Esophagus squamous epithelium (tissue), 5 donors: ENCODE data around the gene CTNNA3. TPM values are rescaled to one million over a fixed set of nuclear protein-coding genes. Genes with fewer than 3 reads are reported as not detected.

Experiments used
- DNase-seq: peaks from one replicate; lab custom pipeline; 2025; lab: John Stamatoyannopoulos, UW
- H3K27ac ChIP-seq, 4 donors: fragments of 200-600 bp; sonication (generic); one replicate each; pipeline ENCODE4 v1.5.1; 2016 to 2019; ENCODE audit warnings: mild to moderate bottlenecking in 1 of 4
- H3K27me3 ChIP-seq, 4 donors: fragments of 200-600 bp; sonication (generic); 1 replicate in 3 of 4; 2 replicates in 1 of 4; pipeline versions ENCODE4 v1.5.1 to v1.6.0; 2017 to 2021; ENCODE audit warnings: antibody characterized with exemption in 1 of 4
- H3K36me3 ChIP-seq, 3 donors: fragments of 200-600 bp; sonication (generic); one replicate each; pipeline ENCODE4 v1.5.1; 2016 to 2019
- H3K4me1 ChIP-seq, 3 donors: fragments of 200-600 bp; sonication (generic); one replicate each; pipeline ENCODE4 v1.5.1; 2017 to 2019
- H3K4me3 ChIP-seq, 4 donors: fragments of 200-600 bp; sonication (generic); 1 replicate in 3 of 4; 2 replicates in 1 of 4; pipeline ENCODE4 v1.5.1; 2016 to 2019; ENCODE audit warnings: mild to moderate bottlenecking in 2 of 4, moderate library complexity in 1 of 4
- H3K9me3 ChIP-seq, 3 donors: fragments of 200-600 bp; sonication (generic); one replicate each; pipeline ENCODE4 v1.5.1; 2016 to 2019
- POLR2A ChIP-seq, 4 donors: fragments of 450-650 bp; IDR thresholded peaks; one replicate each; pipeline ENCODE4 v1.6.1; 2017; ENCODE audit warnings: antibody characterized with exemption in 4 of 4, mild to moderate bottlenecking in 4 of 4, moderate library complexity in 3 of 4
- WGBS, 2 donors: methylation state at CpG; one replicate each; pipeline ENCODE4 v1.1.5; 2018; 5-methylcytosine and 5-hydroxymethylcytosine counted together
- intact Hi-C: fragments of 100-400 bp; cut with DNase I; formaldehyde crosslinking; loops from one replicate; pipeline ENCODE4 v1.15.0; 2022
- total RNA-seq, 4 donors: library from RNA; depleted of rRNA; stranded (reverse); fragments of >200 nt; gene quantifications; one replicate each; pipeline ENCODE4 v1.1.0, GENCODE V29; 2016
- TF ChIP-seq, protein P1 (sequence below), 6 experiments: fragments of 450-650 bp in 4 of 6; fragments of 200-600 bp in 2 of 6; sonication (generic) in 2 of 6; IDR thresholded peaks; one replicate each; pipeline ENCODE4 v1.5.1; 2016 to 2019; ENCODE audit warnings: antibody characterized with exemption in 6 of 6, mild to moderate bottlenecking in 4 of 6, moderate library complexity in 4 of 6
- donor health status: DM: yes; HTN: yes; CAD: no.

The CTNNA3 gene
- total RNA-seq, 4 donors from 2014 or later: 0.29 to 1.9 (median 0.61) TPM; not detected in 1

GRCh38 chr10:66780796-66781195 is 915.2 kb downstream of the CTNNA3 start:
- DNase-seq: no peak
- TF ChIP-seq, protein P1, sequence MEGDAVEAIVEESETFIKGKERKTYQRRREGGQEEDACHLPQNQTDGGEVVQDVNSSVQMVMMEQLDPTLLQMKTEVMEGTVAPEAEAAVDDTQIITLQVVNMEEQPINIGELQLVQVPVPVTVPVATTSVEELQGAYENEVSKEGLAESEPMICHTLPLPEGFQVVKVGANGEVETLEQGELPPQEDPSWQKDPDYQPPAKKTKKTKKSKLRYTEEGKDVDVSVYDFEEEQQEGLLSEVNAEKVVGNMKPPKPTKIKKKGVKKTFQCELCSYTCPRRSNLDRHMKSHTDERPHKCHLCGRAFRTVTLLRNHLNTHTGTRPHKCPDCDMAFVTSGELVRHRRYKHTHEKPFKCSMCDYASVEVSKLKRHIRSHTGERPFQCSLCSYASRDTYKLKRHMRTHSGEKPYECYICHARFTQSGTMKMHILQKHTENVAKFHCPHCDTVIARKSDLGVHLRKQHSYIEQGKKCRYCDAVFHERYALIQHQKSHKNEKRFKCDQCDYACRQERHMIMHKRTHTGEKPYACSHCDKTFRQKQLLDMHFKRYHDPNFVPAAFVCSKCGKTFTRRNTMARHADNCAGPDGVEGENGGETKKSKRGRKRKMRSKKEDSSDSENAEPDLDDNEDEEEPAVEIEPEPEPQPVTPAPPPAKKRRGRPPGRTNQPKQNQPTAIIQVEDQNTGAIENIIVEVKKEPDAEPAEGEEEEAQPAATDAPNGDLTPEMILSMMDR (IDR thresholded peaks at IDR 0.05): no peak
- no peak for TF ChIP-seq POLR2A (IDR thresholded peaks at IDR 0.05)
- Histone ChIP-seq H3K27ac (no peak overlapping the region), H3K4me1 (no peaks in the 10 kb centered on the region), H3K27me3 (no peaks in the 10 kb centered on the region), H3K9me3 (no peaks in the 10 kb centered on the region), H3K36me3 (no peaks in the 10 kb centered on the region), H3K4me3 (no peak overlapping the region)
- intact Hi-C loops: no loop called here
- 53 to 65% methylated on average over 3 of the region's 3 CpGs for WGBS, 2 donors

DNA sequence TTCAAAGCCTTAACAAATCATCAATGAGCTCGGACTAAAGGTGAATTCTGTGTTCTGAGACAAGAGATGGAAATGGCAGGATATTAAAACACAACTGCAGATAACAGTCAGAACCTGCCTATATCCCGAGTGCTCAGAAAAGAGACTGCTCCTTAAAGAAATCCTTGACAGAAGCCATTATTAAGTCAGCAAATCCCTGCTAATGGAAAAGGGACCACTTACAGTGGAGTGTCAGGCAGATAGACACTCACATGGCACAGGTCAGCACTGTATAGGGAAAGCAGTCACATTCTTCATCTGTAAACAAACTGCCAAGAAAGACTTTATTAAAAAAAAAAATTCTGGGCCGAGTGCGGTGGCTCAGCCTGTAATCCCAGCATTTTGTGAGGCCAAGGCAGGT is 917.6 kb downstream of the CTNNA3 start:
- Histone ChIP-seq H3K9me3 (no peaks in the 10 kb centered on the region), H3K27me3 (no peaks in the 10 kb centered on the region), H3K36me3 (no peaks in the 10 kb centered on the region), H3K4me3 (no peak overlapping the region), H3K27ac (no peak overlapping the region), H3K4me1 (no peaks in the 10 kb centered on the region)
- intact Hi-C loops: no loop called here
- DNase-seq: no peak
- TF ChIP-seq, protein P1 (IDR thresholded peaks at IDR 0.05): no peak
- no peak for TF ChIP-seq POLR2A (IDR thresholded peaks at IDR 0.05)
- WGBS, 2 donors: 28 to 41% methylated on average over 4 of the region's 4 CpGs

- intact Hi-C loops: no loop called here
- 48 to 71% methylated on average over 2 of the region's 2 CpGs for WGBS, 2 donors
- no peaks in the 10 kb centered on the region for H3K9me3 ChIP-seq
- H3K27me3 ChIP-seq: no peaks in the 10 kb centered on the region
- no peak overlapping the region for H3K4me3 ChIP-seq
- no peak for DNase-seq
- H3K36me3 ChIP-seq: no peaks in the 10 kb centered on the region
- no peaks in the 10 kb centered on the region for H3K4me1 ChIP-seq
- TF ChIP-seq, protein P1 (IDR thresholded peaks at IDR 0.05): no peak
- no peak for TF ChIP-seq POLR2A (IDR thresholded peaks at IDR 0.05)
- H3K27ac ChIP-seq: no peak overlapping the region
These were observed 918.3 kb downstream of the CTNNA3 start for GRCh38 chr10:66777665-66778064.

DNA sequence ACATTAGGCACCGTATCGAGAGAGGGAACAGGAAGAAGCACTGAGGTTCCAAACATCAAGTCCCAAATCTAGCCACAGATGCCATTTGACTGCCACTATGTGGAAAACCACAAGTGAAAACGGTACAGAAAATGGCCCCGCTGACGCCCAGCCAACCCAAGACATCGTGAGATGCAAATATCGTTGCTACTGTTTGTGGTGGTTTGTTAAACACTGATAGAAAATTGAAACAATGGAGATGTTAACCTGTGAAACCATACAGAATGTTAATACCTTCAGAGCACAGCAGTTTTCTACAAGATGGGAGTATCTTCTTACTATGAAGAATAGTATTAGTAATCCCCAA is 922.5 kb downstream of the CTNNA3 start:
- Histone ChIP-seq H3K27me3 (no peaks in the 10 kb centered on the region), H3K27ac (no peak overlapping the region), H3K9me3 (no peaks in the 10 kb centered on the region), H3K4me1 (no peaks in the 10 kb centered on the region), H3K36me3 (no peaks in the 10 kb centered on the region), H3K4me3 (no peak overlapping the region)
- intact Hi-C loops: no loop called here
- 70 to 87% methylated on average over 7 of the region's 7 CpGs for WGBS, 2 donors
- TF ChIP-seq, protein P1 (IDR thresholded peaks at IDR 0.05): no peak
- no peak for TF ChIP-seq POLR2A (IDR thresholded peaks at IDR 0.05)
- no peak for DNase-seq

DNA sequence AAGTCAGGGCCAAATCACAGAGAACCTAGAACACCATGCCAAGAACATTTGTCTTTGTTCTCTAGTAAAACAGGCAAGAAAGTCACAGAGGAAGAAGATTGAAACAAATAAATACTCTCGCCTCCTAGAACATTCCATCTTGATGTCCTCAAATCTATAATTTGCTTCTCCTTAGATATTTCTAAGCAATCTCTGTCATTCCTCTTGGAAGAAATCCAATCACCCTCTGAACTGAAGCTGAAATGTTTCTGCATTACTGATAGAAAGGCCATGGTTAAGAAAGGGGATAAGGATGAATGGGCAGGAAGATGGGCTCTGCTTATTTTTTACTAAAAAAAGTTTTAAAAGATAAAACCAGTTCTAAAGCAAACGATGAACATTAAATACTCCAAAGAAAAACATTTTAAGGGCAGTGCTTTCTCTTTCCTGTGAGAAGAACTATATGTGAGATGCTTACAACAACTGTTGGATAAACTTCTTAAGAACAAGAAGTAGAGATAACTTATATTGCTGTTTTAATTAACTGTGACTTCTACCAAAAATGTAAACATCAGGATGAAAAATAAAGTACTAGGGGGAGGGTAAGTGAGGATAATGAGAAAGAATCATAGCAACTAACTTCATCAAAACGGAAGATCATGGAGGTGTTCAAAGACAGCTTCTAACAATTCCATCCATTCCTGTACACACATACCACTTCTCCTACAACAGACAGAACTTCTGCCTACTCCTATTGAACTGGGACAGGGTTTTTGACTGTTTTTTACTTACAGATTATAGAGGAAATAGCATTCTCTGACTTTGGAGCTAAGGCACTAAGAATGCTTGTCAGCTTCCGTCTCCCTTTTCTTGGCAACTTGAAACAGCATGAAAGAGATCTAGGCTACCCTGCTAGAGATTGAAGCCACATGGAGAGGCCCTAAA is 923.2 kb downstream of the CTNNA3 start:
- Histone ChIP-seq H3K9me3 (no peaks in the 10 kb centered on the region), H3K4me3 (no peak overlapping the region), H3K27me3 (no peaks in the 10 kb centered on the region), H3K4me1 (no peaks in the 10 kb centered on the region), H3K27ac (no peak overlapping the region), H3K36me3 (no peaks in the 10 kb centered on the region)
- intact Hi-C loops: no loop called here
- DNase-seq: no peak
- 61 to 87% methylated on average over 4 of the region's 4 CpGs for WGBS, 2 donors
- TF ChIP-seq, protein P1 (IDR thresholded peaks at IDR 0.05): no peak
- no peak for TF ChIP-seq POLR2A (IDR thresholded peaks at IDR 0.05)
